Progenitor cell of endocrine pancreas (in vitro differentiated cells): Measurements from ENCODE around the gene ALPI. TPM values are rescaled to one million over a fixed set of nuclear protein-coding genes. Genes with fewer than 3 reads are reported as not detected.

Experiments used
- DNase-seq: peaks from one replicate; pipeline ENCODE4 v3.0.0; 2021; ENCODE audit warnings: low spot score; ENCODE audit not compliant: unreplicated experiment
- H3K27ac Mint-ChIP-seq: 2 replicates; pipeline ENCODE4 v1.8.0; 2021; ENCODE audit warnings: mild to moderate bottlenecking, moderate library complexity, mixed read lengths
- H3K27me3 Mint-ChIP-seq: 2 replicates; pipeline ENCODE4 v1.8.0; 2021; ENCODE audit warnings: mixed read lengths
- H3K36me3 Mint-ChIP-seq: 2 replicates; pipeline ENCODE4 v1.8.0; 2022; ENCODE audit warnings: mixed read lengths; ENCODE audit not compliant: insufficient read depth
- H3K4me1 Mint-ChIP-seq: 2 replicates; pipeline ENCODE4 v1.8.0; 2021; ENCODE audit warnings: low read depth, mixed read lengths
- H3K4me3 Mint-ChIP-seq: 2 replicates; pipeline ENCODE4 v1.8.0; 2021; ENCODE audit warnings: low read depth, mild to moderate bottlenecking, moderate library complexity, mixed read lengths
- H3K9me3 Mint-ChIP-seq: 2 replicates; pipeline ENCODE4 v1.8.0; 2021; ENCODE audit warnings: low read depth, mixed read lengths
- total RNA-seq: library from RNA; stranded (reverse); gene quantifications from 2 replicates; pipeline ENCODE4 v1.2.1, GENCODE V29; 2021
- TF ChIP-seq, protein P1 (sequence below): fragments of 200-600 bp; sonication (generic); IDR thresholded peaks from one replicate; pipeline ENCODE4 v1.5.0; 2021; ENCODE audit warnings: antibody characterized with exemption, mild to moderate bottlenecking; ENCODE audit not compliant: unreplicated experiment

Gene ALPI
- total RNA-seq, 1 donor from 2014 or later, result not detected

DNA sequence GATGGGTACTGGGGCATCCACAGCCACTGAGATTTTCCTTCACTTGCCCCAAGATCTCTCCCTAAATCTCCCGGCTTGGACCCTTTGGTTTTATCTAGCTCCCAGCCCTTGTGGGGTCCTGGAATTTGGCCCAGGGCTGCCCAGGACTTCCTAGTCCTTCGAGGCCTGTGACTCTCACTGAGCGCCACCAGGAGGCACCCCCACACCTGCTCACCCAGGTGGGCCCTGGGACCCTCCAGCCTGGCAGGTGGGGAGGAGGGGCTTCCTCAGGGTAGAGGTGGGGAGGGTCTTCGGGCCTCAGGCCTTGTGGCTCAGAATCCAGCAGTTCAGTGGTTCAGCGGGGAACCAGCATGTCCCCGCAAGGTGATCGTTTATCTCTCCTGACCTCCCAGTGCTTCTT is 52.3 kb downstream of the ALPI start:
- H3K36me3 Mint-ChIP-seq, result no peaks in the 10 kb centered on the region
- no peaks in the 10 kb centered on the region for H3K4me1 Mint-ChIP-seq
- TF ChIP-seq, protein P1, sequence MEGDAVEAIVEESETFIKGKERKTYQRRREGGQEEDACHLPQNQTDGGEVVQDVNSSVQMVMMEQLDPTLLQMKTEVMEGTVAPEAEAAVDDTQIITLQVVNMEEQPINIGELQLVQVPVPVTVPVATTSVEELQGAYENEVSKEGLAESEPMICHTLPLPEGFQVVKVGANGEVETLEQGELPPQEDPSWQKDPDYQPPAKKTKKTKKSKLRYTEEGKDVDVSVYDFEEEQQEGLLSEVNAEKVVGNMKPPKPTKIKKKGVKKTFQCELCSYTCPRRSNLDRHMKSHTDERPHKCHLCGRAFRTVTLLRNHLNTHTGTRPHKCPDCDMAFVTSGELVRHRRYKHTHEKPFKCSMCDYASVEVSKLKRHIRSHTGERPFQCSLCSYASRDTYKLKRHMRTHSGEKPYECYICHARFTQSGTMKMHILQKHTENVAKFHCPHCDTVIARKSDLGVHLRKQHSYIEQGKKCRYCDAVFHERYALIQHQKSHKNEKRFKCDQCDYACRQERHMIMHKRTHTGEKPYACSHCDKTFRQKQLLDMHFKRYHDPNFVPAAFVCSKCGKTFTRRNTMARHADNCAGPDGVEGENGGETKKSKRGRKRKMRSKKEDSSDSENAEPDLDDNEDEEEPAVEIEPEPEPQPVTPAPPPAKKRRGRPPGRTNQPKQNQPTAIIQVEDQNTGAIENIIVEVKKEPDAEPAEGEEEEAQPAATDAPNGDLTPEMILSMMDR, result no peak
- no peaks in the 10 kb centered on the region for H3K9me3 Mint-ChIP-seq
- H3K27me3 Mint-ChIP-seq, result peaks cover 43% of the 10 kb centered on the region
- DNase-seq, result no peak
- no peak overlapping the region for H3K4me3 Mint-ChIP-seq
- no peak overlapping the region for H3K27ac Mint-ChIP-seq

Other genes with a start within 250 kb of the ALPI start
- gene ALPP, start 77.4 kb upstream of the ALPI start, total RNA-seq, result not detected in 2 replicates
- not detected in 2 replicates for gene ALPG, start 49.3 kb upstream of the ALPI start, total RNA-seq
- gene ECEL1, start 31.7 kb downstream of the ALPI start, total RNA-seq, result 2.0 and 2.9 TPM in 2 replicates
- gene PRSS56, start 64.2 kb downstream of the ALPI start, total RNA-seq, result not detected in 2 replicates
- gene CHRND, start 70.0 kb downstream of the ALPI start, total RNA-seq, result 0.12 TPM in 1 of 2 replicates, not detected in the other
- 0.42 TPM in 1 of 2 replicates, not detected in the other for gene CHRNG, start 83.5 kb downstream of the ALPI start, total RNA-seq
- 11.9 and 12.0 TPM in 2 replicates for gene TIGD1, start 94.4 kb downstream of the ALPI start, total RNA-seq
- 78.5 and 81.9 TPM in 2 replicates for gene EIF4E2, start 94.5 kb downstream of the ALPI start, total RNA-seq
- 2.7 and 4.3 TPM in 2 replicates for gene EFHD1, start 177.5 kb downstream of the ALPI start, total RNA-seq
- 72.3 and 74.1 TPM in 2 replicates for gene GIGYF2, start 241.2 kb downstream of the ALPI start, total RNA-seq